H1 (cell line): ENCODE data around the gene DEAF1. TPM values are rescaled to one million over a fixed set of nuclear protein-coding genes. Genes with fewer than 3 reads are reported as not detected.

Experiments
- CTCF ChIA-PET: fragments of 300-600 bp; sonication (Branson Sonifier 250); formaldehyde crosslinking; loops from one replicate; lab custom pipeline; 2021; ENCODE audit not compliant: partially characterized antibody; lab: Charles Lee
- POLR2A ChIA-PET: fragments of 300-600 bp; sonication (Branson Sonifier 250); formaldehyde crosslinking; loops from one replicate; lab custom pipeline; 2021; ENCODE audit warnings: inconsistent platforms; ENCODE audit not compliant: partially characterized antibody; lab: Charles Lee
- DNase-seq, 2 experiments: peaks; one replicate each; pipeline versions ENCODE4 v3.0.0 to v3.0.0-alpha.2; 2010 to 2022; ENCODE audit warnings: low spot score in 2 of 2, low read depth in 1 of 2, mixed read lengths in 1 of 2
- FAIRE-seq: peaks from 2 replicates; lab custom pipeline; 2011; peaks lifted over from hg19 to GRCh38; lab: Jason Lieb, UNC
- H2AFZ ChIP-seq: 2 replicates; pipeline ENCODE4 v1.8.1; 2012; ENCODE audit warnings: low read length, inconsistent platforms
- H2AK5ac ChIP-seq: 2 replicates; pipeline ENCODE4 v1.6.1; 2013; ENCODE audit warnings: low read depth, low read length
- H2BK120ac ChIP-seq: replicated peaks from 2 replicates; pipeline ENCODE3; 2013; ENCODE audit warnings: low read depth, low read length, inconsistent platforms
- H2BK12ac ChIP-seq: 2 replicates; pipeline ENCODE4 v1.6.1; 2013; ENCODE audit warnings: low read depth, low read length
- H2BK15ac ChIP-seq: 2 replicates; pipeline ENCODE4 v1.6.1; 2013; ENCODE audit warnings: low read length
- H2BK20ac ChIP-seq: 2 replicates; pipeline ENCODE4 v1.6.1; 2013; ENCODE audit warnings: low read length
- H2BK5ac ChIP-seq: 2 replicates; pipeline ENCODE4 v1.6.1; 2013; ENCODE audit warnings: low read depth, low read length
- H3K14ac ChIP-seq: 2 replicates; pipeline ENCODE4 v1.6.1; 2013; ENCODE audit warnings: inconsistent platforms; ENCODE audit not compliant: insufficient read length
- H3K18ac ChIP-seq: 2 replicates; pipeline ENCODE4 v1.6.1; 2013; ENCODE audit warnings: low read length; ENCODE audit errors: extremely low read depth
- H3K23ac ChIP-seq: 2 replicates; pipeline ENCODE4 v1.6.1; 2013; ENCODE audit warnings: inconsistent platforms; ENCODE audit not compliant: insufficient read length
- H3K23me2 ChIP-seq: 2 replicates; pipeline ENCODE4 v1.6.1; 2013; ENCODE audit warnings: low read depth, low read length
- H3K27ac ChIP-seq: 2 replicates; pipeline ENCODE4 v1.6.1; 2011; ENCODE audit warnings: low read depth, low read length, inconsistent platforms
- H3K27me3 ChIP-seq, 4 experiments: replicated peaks in 1 of 4; 1 replicate in 1 of 4; 2 replicates in 3 of 4; pipeline versions ENCODE4 v1.6.1 to v1.8.1; 2011 to 2013; ENCODE audit warnings: low read length in 3 of 4, mild to moderate bottlenecking in 3 of 4, inconsistent platforms in 2 of 4, mixed read lengths in 2 of 4, moderate library complexity in 1 of 4; ENCODE audit not compliant: control insufficient read depth in 3 of 4, insufficient read depth in 3 of 4; ENCODE audit errors: extremely low read depth in 1 of 4
- H3K36me3 ChIP-seq, 4 experiments: 2 replicates each; pipeline versions ENCODE4 v1.6.1 to v1.8.1; 2011 to 2013; ENCODE audit warnings: mild to moderate bottlenecking in 4 of 4, low read length in 3 of 4, moderate library complexity in 2 of 4, control low read depth in 1 of 4, inconsistent platforms in 1 of 4; ENCODE audit not compliant: insufficient read depth in 4 of 4, control insufficient read depth in 2 of 4
- H3K4ac ChIP-seq: replicated peaks from 2 replicates; pipeline ENCODE3; 2013; ENCODE audit warnings: low read length, low read depth, mixed read lengths, inconsistent platforms; ENCODE audit not compliant: insufficient read length
- H3K4me1 ChIP-seq, 4 experiments: replicated peaks in 1 of 4; 1 replicate in 1 of 4; 2 replicates in 3 of 4; pipeline versions ENCODE4 v1.6.1 to v1.8.1; 2011 to 2013; ENCODE audit warnings: low read length in 3 of 4, inconsistent platforms in 2 of 4, mixed read lengths in 1 of 4; ENCODE audit not compliant: insufficient read depth in 4 of 4, control insufficient read depth in 3 of 4
- H3K4me2 ChIP-seq, 2 experiments: 2 replicates each; pipeline versions ENCODE4 v1.6.1 to v1.8.1; 2011 to 2013; ENCODE audit warnings: low read depth in 2 of 2, low read length in 2 of 2, control low read depth in 1 of 2, inconsistent platforms in 1 of 2, mild to moderate bottlenecking in 1 of 2; ENCODE audit not compliant: insufficient read depth in 1 of 2
- H3K4me3 ChIP-seq, 4 experiments: fragments of 200-600, 300-600 bp in 1 of 4; sonication (generic), shearing (Covaris generic), sonication (Bioruptor Twin) in 1 of 4; 2 replicates each; pipeline versions ENCODE4 v1.5.1 to v1.8.1; 2011 to 2016; ENCODE audit warnings: low read length in 4 of 4, low read depth in 3 of 4, control low read depth in 2 of 4, inconsistent platforms in 2 of 4, mild to moderate bottlenecking in 2 of 4, mixed read lengths in 1 of 4, moderate library complexity in 1 of 4; ENCODE audit not compliant: insufficient read depth in 2 of 4; ENCODE audit errors: extremely low read depth in 1 of 4
- H3K56ac ChIP-seq: replicated peaks from 2 replicates; pipeline ENCODE3; 2013; ENCODE audit warnings: low read depth, mild to moderate bottlenecking, mixed read lengths, low read length, inconsistent platforms; ENCODE audit not compliant: insufficient read length
- H3K79me1 ChIP-seq: 2 replicates; pipeline ENCODE4 v1.6.1; 2013; ENCODE audit warnings: low read depth, low read length, control low read depth
- H3K79me2 ChIP-seq, 2 experiments: 2 replicates each; pipeline versions ENCODE4 v1.6.1 to v1.8.1; 2012 to 2013; ENCODE audit warnings: low read length in 2 of 2, mild to moderate bottlenecking in 2 of 2, inconsistent platforms in 1 of 2; ENCODE audit not compliant: insufficient read depth in 2 of 2, control insufficient read depth in 1 of 2
- H3K9ac ChIP-seq, 4 experiments: replicated peaks in 1 of 4; 1 replicate in 1 of 4; 2 replicates in 3 of 4; pipeline versions ENCODE4 v1.6.1 to v1.8.1; 2011 to 2013; ENCODE audit warnings: low read depth in 3 of 4, low read length in 3 of 4, control low read depth in 2 of 4, mild to moderate bottlenecking in 2 of 4, moderate library complexity in 2 of 4, inconsistent platforms in 1 of 4; ENCODE audit errors: extremely low read depth in 1 of 4
- H3K9me3 ChIP-seq, 2 experiments: 2 replicates each; pipeline versions ENCODE4 v1.6.1 to v1.8.1; 2012 to 2013; ENCODE audit warnings: mild to moderate bottlenecking in 2 of 2, moderate library complexity in 2 of 2, control low read depth in 1 of 2, inconsistent platforms in 1 of 2, low read depth in 1 of 2, low read length in 1 of 2, mixed read lengths in 1 of 2; ENCODE audit not compliant: insufficient read depth in 2 of 2
- H4K20me1 ChIP-seq, 2 experiments: replicated peaks in 1 of 2; 2 replicates each; pipeline versions ENCODE3 to v1.8.1; 2011 to 2013; ENCODE audit warnings: inconsistent platforms in 2 of 2, low read length in 2 of 2, mild to moderate bottlenecking in 1 of 2; ENCODE audit not compliant: insufficient read depth in 2 of 2, control insufficient read depth in 1 of 2
- H4K5ac ChIP-seq: 2 replicates; pipeline ENCODE4 v1.6.1; 2013; ENCODE audit warnings: low read length, low read depth, mixed read lengths, inconsistent platforms; ENCODE audit not compliant: insufficient read length
- H4K8ac ChIP-seq: 2 replicates; pipeline ENCODE4 v1.8.0; 2013; ENCODE audit warnings: mild to moderate bottlenecking, moderate library complexity, low read length, inconsistent platforms; ENCODE audit not compliant: insufficient read depth; ENCODE audit errors: extremely low read depth
- H4K91ac ChIP-seq: replicated peaks from 2 replicates; pipeline ENCODE3; 2013; ENCODE audit warnings: low read length, mixed read lengths, inconsistent platforms; ENCODE audit not compliant: insufficient read length
- ASH2L ChIP-seq: fragments of 200-600, 300-600 bp; sonication (generic); IDR thresholded peaks from one replicate; pipeline ENCODE4 v1.7.1; 2017; ENCODE audit warnings: low read length
- RNF2 ChIP-seq: fragments of 200-900, 300-1000 bp; sonication (generic); IDR thresholded peaks from 2 replicates; pipeline ENCODE4 v1.7.1; 2016; ENCODE audit warnings: borderline replicate concordance, low read depth, mild to moderate bottlenecking, antibody characterized with exemption, low read length; ENCODE audit not compliant: poor library complexity, severe bottlenecking; ENCODE audit errors: missing control alignments
- SP1 ChIP-seq: IDR thresholded peaks from 2 replicates; pipeline ENCODE4 v1.6.1; 2011; ENCODE audit warnings: low read depth, low read length
- USF2 ChIP-seq: IDR thresholded peaks from 2 replicates; pipeline ENCODE4 v1.6.1; 2011; ENCODE audit warnings: low read length, improper control_type of control experiment
- WGBS, 2 experiments: shearing (Covaris generic) in 1 of 2; methylation state at CpG; one replicate each; pipeline versions ENCODE4 v1.1.6 to v1.1.7; 2013 to 2015; ENCODE audit warnings: low lambda C conversion rate in 2 of 2, mixed read lengths in 2 of 2, inconsistent platforms in 1 of 2, low coverage in 1 of 2, missing lambda C conversion rate in 1 of 2; ENCODE audit not compliant: insufficient replicate concordance in 2 of 2, insufficient coverage in 1 of 2, insufficient read length in 1 of 2; ENCODE audit errors: extremely low coverage in 1 of 2, missing lambda C conversion rate in 1 of 2; 5-methylcytosine and 5-hydroxymethylcytosine counted together
- polyA plus RNA-seq, 7 experiments: library from polyadenylated mRNA; depleted of rRNA in 3 of 7; stranded (reverse) in 5 of 7; unstranded in 2 of 7; fragments of >200 nt in 5 of 7; fragments of 200-250 nt in 2 of 7; gene quantifications; 1 replicate in 5 of 7; 2 replicates in 1 of 7; 4 replicates in 1 of 7; pipeline versions ENCODE4 v1.2.1 to v1.2.3, GENCODE V29; 2011 to 2013; ENCODE audit warnings: missing spikeins in 2 of 7, mixed read lengths in 2 of 7
- total RNA-seq: library from RNA; stranded (reverse); fragmentation: NEBNext Ultra II Directional; extraction: Animal tissue kit (Norgen Biotek cat#: 25700); gene quantifications from 2 replicates; pipeline ENCODE4 v1.2.1, GENCODE V29; 2021

Gene DEAF1
- total and polyA plus RNA-seq, 2 of the 8 experiments (the other 6 are each of a cell fraction or from before 2014, with no cell fraction given): 47.3 to 58.4 TPM

DNA sequence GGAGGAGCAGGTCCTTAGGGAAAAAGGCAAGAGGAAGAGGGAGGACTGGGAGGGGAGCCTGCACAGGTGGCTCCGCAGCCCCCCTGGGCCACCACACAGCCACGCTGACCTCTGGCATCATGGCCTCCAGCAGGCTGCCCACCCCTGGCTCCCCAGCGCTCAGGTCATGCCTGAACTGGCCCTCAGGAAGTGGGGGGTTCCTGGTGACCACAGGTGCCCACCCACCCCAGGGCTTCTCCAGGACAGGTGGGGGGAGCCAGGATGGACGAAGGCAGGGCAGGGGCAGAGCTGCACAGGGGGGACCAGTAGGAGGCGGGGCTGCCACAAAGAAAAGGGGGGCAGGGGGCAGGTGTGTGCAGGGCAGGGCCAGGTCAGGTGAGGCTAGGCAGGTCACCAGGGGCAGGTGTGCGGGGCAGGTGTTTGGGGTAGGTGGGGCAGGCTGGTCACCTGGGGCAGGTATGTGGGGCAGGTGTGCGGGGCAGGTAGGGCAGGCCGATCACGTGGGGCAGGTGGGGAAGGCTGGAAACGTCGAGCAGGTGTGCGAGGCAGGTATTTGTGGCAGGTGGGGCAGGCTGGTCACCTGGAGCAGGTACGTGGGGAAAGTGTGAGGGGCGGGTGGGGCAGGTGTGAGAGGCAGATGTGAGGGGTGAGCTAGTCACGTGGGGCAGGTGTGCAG, 997 bp downstream of the DEAF1 start:
- Histone ChIP-seq H3K14ac (no peak overlapping the region), H2AFZ (no peak overlapping the region), H2BK120ac (no peak overlapping the region), H2BK20ac (no peak overlapping the region), H4K8ac (no peak overlapping the region; the same call in 1 of the 2 replicates), H2BK5ac (no peak overlapping the region; the same call in 1 of the 2 replicates), H3K36me3 (peaks cover 0 to 7% (median 3%) of the 10 kb centered on the region in 4 experiments; a peak in 3 of 8 replicates), H3K27ac (no peak overlapping the region), H3K4me1 (peaks cover 0 to 31% (median 11%) of the 10 kb centered on the region in 4 experiments; a peak in 6 of 7 replicates), H2BK15ac (no peak overlapping the region), H3K4me3 (peak overlapping the region in 2 of 4 experiments; percentile 41 to 92; a peak in 3 of 8 replicates), H3K23me2 (peaks cover 7% of the 10 kb centered on the region; the same call in 1 of the 2 replicates), H3K79me2 (peaks cover 5 to 33% of the 10 kb centered on the region in 2 experiments; a peak in 3 of 4 replicates), H4K91ac (peak overlapping the region; percentile 65), H4K5ac (no peak overlapping the region), H4K20me1 (peaks cover 10 to 12% of the 10 kb centered on the region in 2 experiments), H3K9me3 (peaks cover 0 to 2% of the 10 kb centered on the region in 2 experiments; a peak in 1 of 4 replicates), H2AK5ac (0 out of 2 replicates have a peak overlapping the region, but pooled peaks have one; percentile 82), H3K27me3 (no peaks in the 10 kb centered on the region), H3K4me2 (peak overlapping the region; percentile 33 to 48; a peak in 2 of 4 replicates), H3K56ac (no peak overlapping the region), H3K18ac (peak overlapping the region; percentile 32; the same call in 1 of the 2 replicates), H3K23ac (no peak overlapping the region), H3K79me1 (peaks cover 7% of the 10 kb centered on the region; the same call in 1 of the 2 replicates), H3K9ac (no peak overlapping the region), H3K4ac (peak overlapping the region; percentile 66), H2BK12ac (0 out of 2 replicates have a peak overlapping the region, but pooled peaks have one; percentile 60)
- TF ChIP-seq SP1 (no peak), USF2 (no peak; the same call in 1 of the 2 replicates), ASH2L (no peak), RNF2 (peak; percentile 11)
- ChIA-PET CTCF (interaction anchor here (0.7 to 1.7 kb wide), 6 partner anchors 27 to 121 kb away, joined by 3 to 8 read pairs (median 3); no protein-coding TSS in a partner anchor), POLR2A (interaction anchor here (0.8 to 2.3 kb wide), 10 partner anchors 11 to 82 kb away, joined by 3 to 15 read pairs (median 3); partner anchors contain the start of gene TALDO1)
- WGBS, 2 experiments: 82% methylated on average over 3 of the region's 15 CpGs; no CpG with 5 or more reads in 1 of the 2 experiments
- FAIRE-seq (no peak), DNase-seq (no peak)
